ENCODE results near the gene CMTM6.

GRCh38 chr3:32502118-32502945 lies at the start of gene CMTM6:
- TF ChIP-seq EZH2 (IDR thresholded peaks at IDR 0.05; ENCODE audit: borderline replicate concordance, low read depth, low read length, severe bottlenecking) (no peak), CTCF (IDR thresholded peaks at IDR 0.05; ENCODE audit: borderline replicate concordance, extremely low read depth, low read length, poor library complexity, severe bottlenecking) (no peak)
